WI38 (cell line): ENCODE results near the gene PTPRG.
A peak's percentile ranks its signal among the peaks of the same experiment; 100 is the strongest.
"Not testable (repeated sequence)": the region's sequence is repeated elsewhere in the genome, so short reads cannot be mapped to it uniquely, and the experiment has no call there.

Experiments used
- H3K4me3 ChIP-seq: 2 replicates; pipeline ENCODE4 v1.5.1; 2011; ENCODE audit warnings: low read depth, mild to moderate bottlenecking, control low read depth, low read length
- TF ChIP-seq, protein P1 (sequence below): IDR thresholded peaks from 2 replicates; pipeline ENCODE4 v1.5.1; 2012; ENCODE audit warnings: low read depth, mild to moderate bottlenecking, control low read depth, low read length

The PTPRG gene

GRCh38 chr3:61541694-61542093 is 19.7 kb upstream of the PTPRG start:
- TF ChIP-seq, protein P1, sequence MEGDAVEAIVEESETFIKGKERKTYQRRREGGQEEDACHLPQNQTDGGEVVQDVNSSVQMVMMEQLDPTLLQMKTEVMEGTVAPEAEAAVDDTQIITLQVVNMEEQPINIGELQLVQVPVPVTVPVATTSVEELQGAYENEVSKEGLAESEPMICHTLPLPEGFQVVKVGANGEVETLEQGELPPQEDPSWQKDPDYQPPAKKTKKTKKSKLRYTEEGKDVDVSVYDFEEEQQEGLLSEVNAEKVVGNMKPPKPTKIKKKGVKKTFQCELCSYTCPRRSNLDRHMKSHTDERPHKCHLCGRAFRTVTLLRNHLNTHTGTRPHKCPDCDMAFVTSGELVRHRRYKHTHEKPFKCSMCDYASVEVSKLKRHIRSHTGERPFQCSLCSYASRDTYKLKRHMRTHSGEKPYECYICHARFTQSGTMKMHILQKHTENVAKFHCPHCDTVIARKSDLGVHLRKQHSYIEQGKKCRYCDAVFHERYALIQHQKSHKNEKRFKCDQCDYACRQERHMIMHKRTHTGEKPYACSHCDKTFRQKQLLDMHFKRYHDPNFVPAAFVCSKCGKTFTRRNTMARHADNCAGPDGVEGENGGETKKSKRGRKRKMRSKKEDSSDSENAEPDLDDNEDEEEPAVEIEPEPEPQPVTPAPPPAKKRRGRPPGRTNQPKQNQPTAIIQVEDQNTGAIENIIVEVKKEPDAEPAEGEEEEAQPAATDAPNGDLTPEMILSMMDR = no peak
- H3K4me3 ChIP-seq = no peak overlapping the region

- TF ChIP-seq, protein P1 = no peak
- H3K4me3 ChIP-seq = no peak overlapping the region
Measured at GRCh38 chr3:61545716-61546115, 15.7 kb upstream of the PTPRG start.

- TF ChIP-seq, protein P1 = no peak
- no peak overlapping the region for H3K4me3 ChIP-seq
Measured at GRCh38 chr3:61547625-61548024, 13.7 kb upstream of the PTPRG start.

GRCh38 chr3:61552704-61553103 is 8.7 kb upstream of the PTPRG start:
- H3K4me3 ChIP-seq = not testable (repeated sequence)

DNA sequence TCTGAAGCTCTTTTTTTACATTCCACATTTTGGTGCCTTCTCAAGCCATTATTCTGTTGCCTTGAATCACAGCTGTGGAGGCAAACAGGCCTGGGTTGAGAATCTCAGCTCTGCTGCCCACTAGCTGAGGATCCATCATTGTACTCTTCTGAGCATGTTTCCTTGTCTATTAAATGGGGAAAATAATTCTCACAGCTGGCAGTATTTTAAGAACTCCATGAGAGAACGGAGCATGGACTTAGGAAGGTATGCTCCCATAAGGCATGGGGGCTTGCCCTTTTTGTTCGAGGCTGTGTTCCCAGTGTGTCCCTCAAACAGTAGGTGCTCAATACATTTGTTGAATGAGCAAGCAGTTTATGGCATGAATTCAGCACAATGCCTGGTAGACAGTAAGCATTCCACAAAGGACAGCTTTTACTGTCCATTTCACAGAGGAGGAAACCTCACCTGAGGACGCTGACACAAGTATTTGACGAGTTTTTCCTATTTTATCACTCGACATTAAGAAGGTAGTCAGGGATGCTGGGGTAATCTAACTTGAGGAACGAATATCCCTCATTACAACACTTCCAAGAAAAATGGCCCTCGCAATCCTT is 2.1 kb upstream of the PTPRG start:
- H3K4me3 ChIP-seq = no peak overlapping the region
- TF ChIP-seq, protein P1 = no peak

DNA sequence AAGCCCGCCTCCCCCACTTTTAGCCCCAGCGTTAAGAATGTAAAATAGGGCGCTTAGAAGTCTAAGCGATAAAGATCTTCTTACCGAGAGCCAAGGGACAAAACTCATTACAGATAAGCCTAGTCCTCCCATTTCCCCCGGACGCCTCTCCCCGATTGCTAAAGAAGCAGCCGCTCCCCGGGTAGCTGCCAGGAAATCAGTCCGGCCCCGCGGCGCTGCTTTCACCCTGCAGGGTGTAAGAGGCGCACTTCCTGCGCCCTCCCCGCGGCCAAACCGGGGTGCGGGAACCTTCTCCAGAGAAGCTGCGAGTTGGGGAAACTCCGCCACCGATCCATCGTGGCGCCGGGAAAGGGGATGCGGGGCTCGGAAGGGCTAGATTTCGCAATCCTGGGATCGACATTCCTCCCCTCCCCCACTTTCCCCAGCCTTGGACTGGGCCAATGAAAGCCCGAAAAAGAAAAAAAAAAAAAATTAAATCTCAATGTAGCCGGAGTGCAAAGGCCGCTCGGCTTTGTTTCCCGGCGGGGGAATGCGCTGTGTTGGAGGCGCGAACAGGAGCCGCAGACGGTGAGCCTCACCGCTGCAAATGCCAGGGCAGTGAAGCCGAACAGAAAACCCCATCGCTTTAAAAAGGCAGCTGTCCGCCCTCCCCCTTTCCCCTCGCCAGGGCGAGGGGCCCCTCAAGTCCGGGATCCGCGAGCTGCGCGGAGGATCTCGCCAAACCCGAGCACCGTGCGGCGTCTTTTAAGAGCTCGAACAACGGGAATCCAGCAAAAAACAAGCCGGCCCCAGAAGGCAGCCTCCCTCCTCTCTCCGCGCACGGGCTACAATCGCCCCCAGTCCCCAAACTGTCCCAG is 626 bp upstream of the PTPRG start:
- H3K4me3 ChIP-seq = peak overlapping the region; percentile 95
- TF ChIP-seq, protein P1 = no peak

- H3K4me3 ChIP-seq = peak overlapping the region; percentile 95
- TF ChIP-seq, protein P1 = no peak
Measured at GRCh38 chr3:61562042-61562720, 810 bp downstream of the PTPRG start.
